H1 (cell line): ENCODE data around the gene CCDC192. TPM values are rescaled to one million over a fixed set of nuclear protein-coding genes. Genes with fewer than 3 reads are reported as not detected.

Experiments used
- ATF2 ChIP-seq: IDR thresholded peaks from 2 replicates; pipeline ENCODE4 v1.6.1; 2012; ENCODE audit warnings: low read length, inconsistent platforms
- CHD7 ChIP-seq: fragments of 300-600 bp; sonication (generic); IDR thresholded peaks from 2 replicates; pipeline ENCODE4 v1.7.1; 2012; ENCODE audit warnings: low read length, moderate library complexity, mild to moderate bottlenecking, inconsistent platforms; ENCODE audit not compliant: insufficient replicate concordance
- GTF2F1 ChIP-seq: IDR thresholded peaks from 2 replicates; pipeline ENCODE4 v1.6.1; 2012; ENCODE audit warnings: low read depth, low read length, improper control_type of control experiment, borderline replicate concordance
- KDM4A ChIP-seq: IDR thresholded peaks from one replicate; pipeline ENCODE4 v1.7.1; 2012; ENCODE audit warnings: low read depth, mild to moderate bottlenecking, moderate library complexity, low read length, inconsistent platforms; ENCODE audit not compliant: severe bottlenecking
- PHF8 ChIP-seq: fragments of 200-600 bp; sonication (generic); conservative IDR thresholded peaks from 2 replicates; pipeline ENCODE4 v1.7.1; 2012; ENCODE audit warnings: low read depth, mild to moderate bottlenecking, inconsistent platforms, low read length, moderate library complexity
- POU5F1 ChIP-seq: IDR thresholded peaks from 2 replicates; pipeline ENCODE4 v1.6.1; 2011; ENCODE audit warnings: low read depth, mild to moderate bottlenecking, low read length, moderate library complexity
- RXRA ChIP-seq: IDR thresholded peaks from 2 replicates; pipeline ENCODE4 v1.6.1; 2011; ENCODE audit warnings: low read depth, mild to moderate bottlenecking, low read length, moderate library complexity; ENCODE audit not compliant: insufficient read depth
- SIRT6 ChIP-seq: IDR thresholded peaks from one replicate; pipeline ENCODE4 v1.7.1; 2012; ENCODE audit warnings: low read length, inconsistent platforms
- TAF7 ChIP-seq: optimal IDR thresholded peaks from 2 replicates; pipeline ENCODE3; 2011; ENCODE audit warnings: low read depth, mild to moderate bottlenecking, inconsistent platforms, low read length, moderate library complexity, borderline replicate concordance
- polyA plus RNA-seq, 7 experiments: library from polyadenylated mRNA; depleted of rRNA in 3 of 7; stranded (reverse) in 5 of 7; unstranded in 2 of 7; fragments of >200 nt in 5 of 7; fragments of 200-250 nt in 2 of 7; gene quantifications; 1 replicate in 5 of 7; 2 replicates in 1 of 7; 4 replicates in 1 of 7; pipeline versions ENCODE4 v1.2.1 to v1.2.3, GENCODE V29; 2011 to 2013; ENCODE audit warnings: missing spikeins in 2 of 7, mixed read lengths in 2 of 7
- total RNA-seq: library from RNA; stranded (reverse); fragmentation: NEBNext Ultra II Directional; extraction: Animal tissue kit (Norgen Biotek cat#: 25700); gene quantifications from 2 replicates; pipeline ENCODE4 v1.2.1, GENCODE V29; 2021

The CCDC192 gene
- total and polyA plus RNA-seq, 2 of the 8 experiments (the other 6 are each of a cell fraction or from before 2014, with no cell fraction given), result 0.61 TPM; not detected in 1

GRCh38 chr5:127754706-127755105 lies 51.5 kb downstream of the CCDC192 start (continued):
- TF ChIP-seq CHD7 (no peak), TAF7 (no peak), SIRT6 (no peak), KDM4A (no peak), POU5F1 (no peak), RXRA (no peak), GTF2F1 (no peak), ATF2 (no peak), PHF8 (no peak)
